HUES6 (cell line): Measurements from ENCODE around the gene SP8.
A peak's percentile ranks its signal among the peaks of the same experiment; 100 is the strongest.

Experiments used
- H3K27ac ChIP-seq: 2 replicates; pipeline ENCODE4 v1.7.0; 2013; ENCODE audit warnings: low read depth, mild to moderate bottlenecking, low read length, inconsistent platforms
- H3K27me3 ChIP-seq: 2 replicates; pipeline ENCODE4 v1.6.1; 2013; ENCODE audit warnings: low read length; ENCODE audit not compliant: control insufficient read depth, insufficient read depth
- H3K36me3 ChIP-seq: 2 replicates; pipeline ENCODE4 v1.6.1; 2013; ENCODE audit warnings: low read length; ENCODE audit not compliant: control insufficient read depth, insufficient read depth
- H3K4me1 ChIP-seq: 2 replicates; pipeline ENCODE4 v1.6.1; 2013; ENCODE audit warnings: low read length; ENCODE audit not compliant: control insufficient read depth, insufficient read depth
- H3K4me3 ChIP-seq: 2 replicates; pipeline ENCODE4 v1.5.1; 2013; ENCODE audit warnings: low read depth, low read length
- H3K9ac ChIP-seq: one replicate; pipeline ENCODE4 v1.6.1; 2013; ENCODE audit warnings: mild to moderate bottlenecking, low read length
- H3K9me3 ChIP-seq: 2 replicates; pipeline ENCODE4 v1.6.1; 2013; ENCODE audit warnings: low read depth, low read length; ENCODE audit not compliant: control insufficient read depth, insufficient read depth

Gene SP8

GRCh38 chr7:20794676-20795075 lies 8.0 kb upstream of the SP8 start:
- no peaks in the 10 kb centered on the region for H3K36me3 ChIP-seq
- H3K4me1 ChIP-seq: peaks cover 58% of the 10 kb centered on the region
- peaks cover 84% of the 10 kb centered on the region for H3K27me3 ChIP-seq
- H3K9me3 ChIP-seq: no peaks in the 10 kb centered on the region
- no peak overlapping the region for H3K27ac ChIP-seq
- H3K4me3 ChIP-seq: peak overlapping the region; percentile 26
- no peak overlapping the region for H3K9ac ChIP-seq

GRCh38 chr7:20793694-20794394 lies 7.2 kb upstream of the SP8 start:
- H3K36me3 ChIP-seq: no peaks in the 10 kb centered on the region
- no peaks in the 10 kb centered on the region for H3K9me3 ChIP-seq
- no peak overlapping the region for H3K9ac ChIP-seq
- H3K4me3 ChIP-seq: peak overlapping the region; percentile 57
- peaks cover 56% of the 10 kb centered on the region for H3K4me1 ChIP-seq
- H3K27ac ChIP-seq: no peak overlapping the region
- H3K27me3 ChIP-seq: peaks cover 88% of the 10 kb centered on the region

GRCh38 chr7:20793248-20793647 lies 6.6 kb upstream of the SP8 start:
- Histone ChIP-seq H3K4me3 (peak overlapping the region; percentile 57), H3K9ac (no peak overlapping the region), H3K36me3 (no peaks in the 10 kb centered on the region), H3K9me3 (no peaks in the 10 kb centered on the region), H3K27ac (no peak overlapping the region), H3K4me1 (peaks cover 59% of the 10 kb centered on the region), H3K27me3 (peaks cover 91% of the 10 kb centered on the region)

- Histone ChIP-seq H3K36me3 (no peaks in the 10 kb centered on the region), H3K9ac (no peak overlapping the region), H3K9me3 (no peaks in the 10 kb centered on the region), H3K27me3 (peaks cover 91% of the 10 kb centered on the region), H3K4me3 (peak overlapping the region; percentile 75), H3K4me1 (peaks cover 62% of the 10 kb centered on the region), H3K27ac (no peak overlapping the region)
Observed at GRCh38 chr7:20791538-20792434, 5.1 kb upstream of the SP8 start.

GRCh38 chr7:20790375-20790774 lies 3.7 kb upstream of the SP8 start:
- H3K4me3 ChIP-seq: peak overlapping the region; percentile 75
- no peaks in the 10 kb centered on the region for H3K36me3 ChIP-seq
- peaks cover 85% of the 10 kb centered on the region for H3K27me3 ChIP-seq
- no peak overlapping the region for H3K9ac ChIP-seq
- H3K27ac ChIP-seq: no peak overlapping the region
- no peaks in the 10 kb centered on the region for H3K9me3 ChIP-seq
- H3K4me1 ChIP-seq: peaks cover 58% of the 10 kb centered on the region

- Histone ChIP-seq H3K36me3 (no peaks in the 10 kb centered on the region; the same call in 1 of the 2 replicates), H3K4me3 (peak overlapping the region; percentile 84), H3K27ac (no peak overlapping the region), H3K4me1 (peaks cover 42% of the 10 kb centered on the region), H3K9ac (peak overlapping the region; percentile 22), H3K27me3 (peaks cover 82% of the 10 kb centered on the region), H3K9me3 (no peaks in the 10 kb centered on the region)
Observed at GRCh38 chr7:20788420-20788990, 1.8 kb upstream of the SP8 start.

- Histone ChIP-seq H3K4me1 (peaks cover 36% of the 10 kb centered on the region), H3K9me3 (no peaks in the 10 kb centered on the region), H3K36me3 (no peaks in the 10 kb centered on the region; the same call in 1 of the 2 replicates), H3K4me3 (peak overlapping the region; percentile 84), H3K9ac (peak overlapping the region; percentile 70), H3K27ac (peak overlapping the region; percentile 4; the same call in 1 of the 2 replicates), H3K27me3 (peaks cover 75% of the 10 kb centered on the region)
Observed at GRCh38 chr7:20787660-20788419, 1.2 kb upstream of the SP8 start.

GRCh38 chr7:20786421-20786778 lies 286 bp downstream of the SP8 start:
- Histone ChIP-seq H3K27me3 (peaks cover 61% of the 10 kb centered on the region), H3K9ac (peak overlapping the region; percentile 90), H3K4me3 (peak overlapping the region; percentile 84)

GRCh38 chr7:20786049-20786412 lies 655 bp downstream of the SP8 start:
- Histone ChIP-seq H3K4me3 (peak overlapping the region; percentile 84), H3K4me1 (peaks cover 36% of the 10 kb centered on the region), H3K9ac (peak overlapping the region; percentile 90), H3K9me3 (no peaks in the 10 kb centered on the region), H3K27ac (peak overlapping the region; percentile 53; the same call in 1 of the 2 replicates), H3K36me3 (no peaks in the 10 kb centered on the region; the same call in 1 of the 2 replicates), H3K27me3 (peaks cover 57% of the 10 kb centered on the region)

More at GRCh38 chr7:20786421-20786778, 286 bp downstream of the SP8 start:
- Histone ChIP-seq H3K27ac (peak overlapping the region; percentile 53; the same call in 1 of the 2 replicates), H3K36me3 (no peaks in the 10 kb centered on the region; the same call in 1 of the 2 replicates), H3K9me3 (no peaks in the 10 kb centered on the region), H3K4me1 (peaks cover 36% of the 10 kb centered on the region)
